T-cell (primary cell): ENCODE measurements around the gene SH3RF3. TPM values are rescaled to one million over a fixed set of nuclear protein-coding genes. Genes with fewer than 3 reads are reported as not detected.

ENCODE experiments used
- ATAC-seq, 4 experiments: fragments of 200-7000 bp in 3 of 4; fragments of 150-1000 bp in 1 of 4; cut with Tn5 transposase; replicated peaks in 1 of 4; 1 replicate in 3 of 4; 2 replicates in 1 of 4; pipeline ENCODE4 v1.10.0; 2021; ENCODE audit warnings: moderate library complexity in 3 of 4, mild to moderate bottlenecking in 2 of 4, moderate number of reproducible peaks in 1 of 4
- CTCF ChIA-PET, 2 donors: fragments of 300-600 bp; sonication (Branson Sonifier 250); formaldehyde crosslinking; loops; one replicate each; lab custom pipeline; 2022; ENCODE audit warnings: antibody characterized with exemption in 2 of 2; lab: Charles Lee
- POLR2A ChIA-PET, 2 donors: fragments of 300-600 bp; sonication (Branson Sonifier 250); formaldehyde crosslinking; loops; one replicate each; lab custom pipeline; 2022; ENCODE audit warnings: antibody characterized with exemption in 2 of 2; lab: Charles Lee
- DNase-seq, 35 experiments: peaks; one replicate each; pipeline versions ENCODE4 v3.0.0 to v3.0.0-alpha.2; 2013 to 2023
- H3K27ac ChIP-seq: one replicate; pipeline ENCODE4 v1.5.1; 2013; ENCODE audit warnings: low read length
- H3K27me3 ChIP-seq, 2 experiments: replicated peaks in 1 of 2; 1 replicate in 1 of 2; 2 replicates in 1 of 2; pipeline versions ENCODE4 v1.6.1 to v1.7.0; 2013; ENCODE audit warnings: low read length in 1 of 2, mixed read lengths in 1 of 2; ENCODE audit not compliant: control insufficient read depth in 2 of 2, insufficient read depth in 2 of 2; ENCODE audit errors: extremely low read depth in 1 of 2
- H3K36me3 ChIP-seq, 2 donors: 1 replicate in 1 of 2; 2 replicates in 1 of 2; pipeline versions ENCODE4 v1.6.1 to v1.7.0; 2013; ENCODE audit warnings: low read length in 1 of 2; ENCODE audit not compliant: control insufficient read depth in 2 of 2, insufficient read depth in 1 of 2; ENCODE audit errors: extremely low read depth in 1 of 2
- H3K4me1 ChIP-seq, 2 experiments: 1 replicate in 1 of 2; 2 replicates in 1 of 2; pipeline versions ENCODE4 v1.6.1 to v1.7.0; 2013; ENCODE audit warnings: low read length in 2 of 2, mixed read lengths in 1 of 2; ENCODE audit not compliant: insufficient read depth in 2 of 2, control insufficient read depth in 1 of 2; ENCODE audit errors: extremely low read depth in 1 of 2
- H3K4me3 ChIP-seq, 2 donors: 1 replicate in 1 of 2; 2 replicates in 1 of 2; pipeline versions ENCODE4 v1.5.1 to v1.7.0; 2013; ENCODE audit warnings: mild to moderate bottlenecking in 2 of 2, low read length in 1 of 2, moderate library complexity in 1 of 2; ENCODE audit not compliant: control insufficient read depth in 1 of 2; ENCODE audit errors: extremely low read depth in 1 of 2
- H3K9me3 ChIP-seq: 2 replicates; pipeline ENCODE4 v1.7.0; 2013
- H3K27ac Mint-ChIP-seq, 2 donors: one replicate each; pipeline ENCODE4 v1.8.0; 2020 to 2021; ENCODE audit warnings: mild to moderate bottlenecking in 2 of 2, mixed read lengths in 2 of 2
- H3K27me3 Mint-ChIP-seq, 2 donors: one replicate each; pipeline ENCODE4 v1.8.0; 2021 to 2022; ENCODE audit warnings: mixed read lengths in 2 of 2
- H3K36me3 Mint-ChIP-seq: one replicate; pipeline ENCODE4 v1.8.0; 2021; ENCODE audit warnings: mixed read lengths
- H3K4me1 Mint-ChIP-seq, 3 donors: one replicate each; pipeline ENCODE4 v1.8.0; 2020 to 2022; ENCODE audit warnings: mixed read lengths in 3 of 3, mild to moderate bottlenecking in 1 of 3
- H3K4me3 Mint-ChIP-seq, 3 donors: one replicate each; pipeline ENCODE4 v1.8.0; 2020 to 2022; ENCODE audit warnings: mild to moderate bottlenecking in 3 of 3, mixed read lengths in 3 of 3, moderate library complexity in 3 of 3
- H3K9me3 Mint-ChIP-seq, 3 donors: one replicate each; pipeline ENCODE4 v1.8.0; 2020 to 2022; ENCODE audit warnings: mixed read lengths in 3 of 3
- WGBS: methylation state at CpG from one replicate; pipeline ENCODE4 v1.1.5; 2013; ENCODE audit warnings: missing lambda C conversion rate; ENCODE audit not compliant: insufficient coverage; 5-methylcytosine and 5-hydroxymethylcytosine counted together
- total RNA-seq, 35 experiments: library from RNA in 6 of 35; stranded (reverse) in 6 of 35; fragments of 120-200 nt in 1 of 35; gene quantifications; one replicate each; pipeline versions ENCODE4 v1.2.1 to v1.2.4 and lab custom pipeline; 2013 to 2026

Gene SH3RF3
- total RNA-seq, 5 donors from 2014 or later (not counting 1 experiment from before 2014, with no cell fraction given) = 1.8 to 4.6 (median 3.6) TPM

GRCh38 chr2:109372171-109372568 lies 243.2 kb downstream of the SH3RF3 start:
- Mint-ChIP-seq H3K36me3 (peaks cover 10% of the 10 kb centered on the region), H3K27me3 (peaks cover 0 to 3% of the 10 kb centered on the region in 2 donors), H3K27ac (no peak overlapping the region), H3K4me1 (no peaks in the 10 kb centered on the region), H3K9me3 (no peaks in the 10 kb centered on the region), H3K4me3 (no peak overlapping the region)
- POLR2A ChIA-PET = no interaction called here
- CTCF ChIA-PET = no interaction called here
- 83% methylated on average over 3 of the region's 4 CpGs for WGBS
- H3K4me3 ChIP-seq = no peak overlapping the region
- H3K9me3 ChIP-seq = no peaks in the 10 kb centered on the region
- no peaks in the 10 kb centered on the region for H3K4me1 ChIP-seq
- peaks cover 0 to 6% of the 10 kb centered on the region in 2 donors for H3K36me3 ChIP-seq
- H3K27ac ChIP-seq = no peak overlapping the region
- no peak for ATAC-seq
- H3K27me3 ChIP-seq = peaks cover 0 to 12% of the 10 kb centered on the region in 2 experiments
- DNase-seq = no peak

GRCh38 chr2:109372614-109373013 lies 243.6 kb downstream of the SH3RF3 start:
- H3K27ac Mint-ChIP-seq = no peak overlapping the region
- ATAC-seq (no peak), DNase-seq (no peak)
- no peak overlapping the region for H3K4me3 ChIP-seq
- H3K27ac ChIP-seq = no peak overlapping the region
- no peak overlapping the region for H3K4me3 Mint-ChIP-seq
- no peaks in the 10 kb centered on the region for H3K9me3 ChIP-seq
- POLR2A ChIA-PET = no interaction called here
- peaks cover 8% of the 10 kb centered on the region for H3K36me3 Mint-ChIP-seq
- H3K4me1 Mint-ChIP-seq = no peaks in the 10 kb centered on the region
- WGBS = 87% methylated on average over 4 of the region's 7 CpGs
- no peaks in the 10 kb centered on the region for H3K4me1 ChIP-seq
- peaks cover 0 to 3% of the 10 kb centered on the region in 2 donors for H3K27me3 Mint-ChIP-seq
- peaks cover 0 to 6% of the 10 kb centered on the region in 2 donors for H3K36me3 ChIP-seq
- CTCF ChIA-PET = no interaction called here
- peaks cover 0 to 12% of the 10 kb centered on the region in 2 experiments for H3K27me3 ChIP-seq
- no peaks in the 10 kb centered on the region for H3K9me3 Mint-ChIP-seq

- peak in 1 of 35 experiments; percentile 13 for DNase-seq
- Histone ChIP-seq H3K27ac (no peak overlapping the region), H3K4me3 (no peak overlapping the region), H3K27me3 (peaks cover 0 to 12% of the 10 kb centered on the region in 2 experiments), H3K36me3 (peaks cover 0 to 6% of the 10 kb centered on the region in 2 donors), H3K9me3 (no peaks in the 10 kb centered on the region), H3K4me1 (no peaks in the 10 kb centered on the region)
- Mint-ChIP-seq H3K27ac (no peak overlapping the region), H3K27me3 (peaks cover 0 to 3% of the 10 kb centered on the region in 2 donors), H3K4me3 (no peak overlapping the region), H3K4me1 (no peaks in the 10 kb centered on the region), H3K36me3 (peaks cover 8% of the 10 kb centered on the region), H3K9me3 (no peaks in the 10 kb centered on the region)
- WGBS = 84% methylated on average over 10 of the region's 10 CpGs
- ChIA-PET CTCF (no interaction called here), POLR2A (no interaction called here)
- ATAC-seq = no peak
These were observed 245.0 kb downstream of the SH3RF3 start for GRCh38 chr2:109373791-109374547.

GRCh38 chr2:109374548-109375130 lies 245.6 kb downstream of the SH3RF3 start:
- POLR2A ChIA-PET = no interaction called here
- 88% methylated on average over 16 of the region's 16 CpGs for WGBS
- peaks cover 0 to 3% of the 10 kb centered on the region in 2 donors for H3K27me3 Mint-ChIP-seq

GRCh38 chr2:109375131-109375561 lies 246.1 kb downstream of the SH3RF3 start:
- Mint-ChIP-seq H3K27ac (no peak overlapping the region), H3K9me3 (no peaks in the 10 kb centered on the region), H3K36me3 (peaks cover 8% of the 10 kb centered on the region), H3K4me1 (no peaks in the 10 kb centered on the region), H3K27me3 (peaks cover 0 to 3% of the 10 kb centered on the region in 2 donors), H3K4me3 (no peak overlapping the region)
- H3K36me3 ChIP-seq = peaks cover 0 to 6% of the 10 kb centered on the region in 2 donors
- H3K9me3 ChIP-seq = no peaks in the 10 kb centered on the region
- H3K27ac ChIP-seq = no peak overlapping the region
- DNase-seq (peak in 1 of 35 experiments; percentile 17), ATAC-seq (no peak)
- ChIA-PET CTCF (no interaction called here), POLR2A (no interaction called here)
- no peaks in the 10 kb centered on the region for H3K4me1 ChIP-seq
- WGBS = 85% methylated on average over 10 of the region's 12 CpGs
- H3K27me3 ChIP-seq = peaks cover 0 to 7% of the 10 kb centered on the region in 2 experiments
- no peak overlapping the region for H3K4me3 ChIP-seq

More at GRCh38 chr2:109374548-109375130, 245.6 kb downstream of the SH3RF3 start:
- no peaks in the 10 kb centered on the region for H3K4me1 ChIP-seq
- no peak overlapping the region for H3K4me3 ChIP-seq
- ATAC-seq (no peak), DNase-seq (peak in 1 of 35 experiments; percentile 11)
- H3K36me3 ChIP-seq = peaks cover 0 to 6% of the 10 kb centered on the region in 2 donors
- Mint-ChIP-seq H3K9me3 (no peaks in the 10 kb centered on the region), H3K27ac (no peak overlapping the region), H3K4me3 (no peak overlapping the region), H3K4me1 (no peaks in the 10 kb centered on the region), H3K36me3 (peaks cover 8% of the 10 kb centered on the region)
- H3K27ac ChIP-seq = no peak overlapping the region
- peaks cover 0 to 9% of the 10 kb centered on the region in 2 experiments for H3K27me3 ChIP-seq
- CTCF ChIA-PET = no interaction called here
- H3K9me3 ChIP-seq = no peaks in the 10 kb centered on the region

GRCh38 chr2:109375656-109376055 lies 246.7 kb downstream of the SH3RF3 start:
- Histone ChIP-seq H3K27ac (no peak overlapping the region), H3K27me3 (peaks cover 0 to 7% of the 10 kb centered on the region in 2 experiments), H3K4me3 (no peak overlapping the region), H3K4me1 (no peaks in the 10 kb centered on the region), H3K36me3 (peaks cover 0 to 8% of the 10 kb centered on the region in 2 donors), H3K9me3 (no peaks in the 10 kb centered on the region)
- ATAC-seq (no peak), DNase-seq (no peak)
- WGBS = 87% methylated on average over 6 of the region's 7 CpGs
- H3K27ac Mint-ChIP-seq = no peak overlapping the region
- POLR2A ChIA-PET = no interaction called here
- H3K9me3 Mint-ChIP-seq = no peaks in the 10 kb centered on the region
- no peak overlapping the region for H3K4me3 Mint-ChIP-seq
- CTCF ChIA-PET = no interaction called here
- peaks cover 8% of the 10 kb centered on the region for H3K36me3 Mint-ChIP-seq
- H3K27me3 Mint-ChIP-seq = peaks cover 0 to under 1% of the 10 kb centered on the region in 2 donors
- H3K4me1 Mint-ChIP-seq = no peaks in the 10 kb centered on the region
